ENCODE data around the gene TERT. TPM values are rescaled to one million over a fixed set of nuclear protein-coding genes. Genes with fewer than 3 reads are reported as not detected.
A peak's percentile ranks its signal among the peaks of the same experiment; 100 is the strongest.

The TERT gene
- total and polyA plus RNA-seq, 5 donors from 2014 or later: 0.22 TPM; not detected in 4

- peaks cover 19% of the 10 kb centered on the region for H3K36me3 Mint-ChIP-seq
- no peak for DNase-seq
- Histone ChIP-seq H3K27me3 (ENCODE audit: control insufficient read depth, insufficient read depth, low read length) (no peaks in the 10 kb centered on the region), H3K4me3 (ENCODE audit: low read depth, low read length) (no peak overlapping the region), H3K9me3 (ENCODE audit: control insufficient read depth in 2 of 2, low read length in 2 of 2) (no peaks in the 10 kb centered on the region), H3K27ac (ENCODE audit: insufficient read depth, low read length, poor library complexity, severe bottlenecking) (no peak overlapping the region), H3K36me3 (ENCODE audit: control insufficient read depth, insufficient read depth, low read length) (peaks cover 50% of the 10 kb centered on the region), H3K4me1 (ENCODE audit: control insufficient read depth, insufficient read depth, low read length, poor library complexity, severe bottlenecking) (peaks cover 25% of the 10 kb centered on the region)
- H3K4me3 Mint-ChIP-seq: no peak overlapping the region
- H3K27me3 Mint-ChIP-seq: peaks cover 5% of the 10 kb centered on the region
- H3K27ac Mint-ChIP-seq: no peak overlapping the region
- ATAC-seq (ENCODE audit: low read depth in 2 of 2): no peak
- H3K9me3 Mint-ChIP-seq: no peaks in the 10 kb centered on the region
- H3K4me1 Mint-ChIP-seq: peaks cover 13 to 30% (median 24%) of the 10 kb centered on the region in 4 donors
Measured at GRCh38 chr5:1319436-1320256, 24.8 kb upstream of the TERT start.

- H3K9me3 Mint-ChIP-seq: no peaks in the 10 kb centered on the region
- no peak overlapping the region for H3K4me3 Mint-ChIP-seq
- H3K36me3 ChIP-seq (ENCODE audit: control insufficient read depth, insufficient read depth, low read length): peaks cover 45% of the 10 kb centered on the region
- no peak for ATAC-seq (ENCODE audit: low read depth in 2 of 2)
- peaks cover 11% of the 10 kb centered on the region for H3K36me3 Mint-ChIP-seq
- H3K27ac Mint-ChIP-seq: no peak overlapping the region
- no peak overlapping the region for H3K4me3 ChIP-seq (ENCODE audit: low read depth, low read length)
- no peak overlapping the region for H3K27ac ChIP-seq (ENCODE audit: insufficient read depth, low read length, poor library complexity, severe bottlenecking)
- H3K27me3 Mint-ChIP-seq: peaks cover 5% of the 10 kb centered on the region
- no peak for DNase-seq
- H3K4me1 ChIP-seq (ENCODE audit: control insufficient read depth, insufficient read depth, low read length, poor library complexity, severe bottlenecking): peaks cover 34% of the 10 kb centered on the region
- H3K27me3 ChIP-seq (ENCODE audit: control insufficient read depth, insufficient read depth, low read length): no peaks in the 10 kb centered on the region
- H3K9me3 ChIP-seq (ENCODE audit: control insufficient read depth in 2 of 2, low read length in 2 of 2): no peaks in the 10 kb centered on the region
- peaks cover 13 to 39% (median 30%) of the 10 kb centered on the region in 4 donors for H3K4me1 Mint-ChIP-seq
Measured at GRCh38 chr5:1318659-1319251, 23.9 kb upstream of the TERT start.

DNA sequence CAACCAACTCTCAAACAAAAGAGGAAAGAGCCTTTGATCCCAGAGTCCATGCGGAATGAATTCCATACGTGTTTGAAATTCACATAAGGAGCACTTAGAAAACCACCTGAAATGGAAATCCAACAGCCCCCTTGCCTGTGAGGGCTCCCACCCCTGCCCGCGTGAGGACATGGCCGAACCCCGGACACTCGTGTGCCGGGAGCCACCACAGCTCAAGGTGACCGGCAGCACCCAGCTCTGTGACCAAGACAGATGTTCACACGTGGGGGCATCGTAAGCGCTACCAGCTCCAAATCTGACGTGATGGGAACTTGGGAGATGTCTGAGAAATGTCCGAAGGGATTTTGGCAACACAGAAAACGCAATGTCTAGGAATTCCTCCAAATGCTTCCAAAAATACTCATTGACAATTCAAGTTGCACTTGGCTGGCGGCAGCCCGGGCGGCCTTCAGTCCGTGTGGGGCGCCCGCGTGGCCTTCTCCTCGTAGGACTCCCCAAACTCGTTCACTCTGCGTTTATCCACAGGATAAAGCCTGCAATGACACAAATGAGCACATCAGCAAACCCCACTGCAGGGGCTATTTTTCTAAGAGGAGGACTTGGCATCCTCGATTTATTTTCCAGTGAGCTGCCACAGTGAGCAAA, 23.2 kb upstream of the TERT start:
- no peaks in the 10 kb centered on the region for H3K9me3 ChIP-seq (ENCODE audit: control insufficient read depth in 2 of 2, low read length in 2 of 2)
- DNase-seq: no peak
- no peaks in the 10 kb centered on the region for H3K27me3 ChIP-seq (ENCODE audit: control insufficient read depth, insufficient read depth, low read length)
- ATAC-seq (ENCODE audit: low read depth in 2 of 2): no peak
- peaks cover 42% of the 10 kb centered on the region for H3K36me3 ChIP-seq (ENCODE audit: control insufficient read depth, insufficient read depth, low read length)
- peak overlapping the region in 1 of 3 donors; percentile 95 for H3K27ac Mint-ChIP-seq
- peak overlapping the region; percentile 85 for H3K27ac ChIP-seq (ENCODE audit: insufficient read depth, low read length, poor library complexity, severe bottlenecking)
- H3K4me3 ChIP-seq (ENCODE audit: low read depth, low read length): no peak overlapping the region
- no peaks in the 10 kb centered on the region for H3K9me3 Mint-ChIP-seq
- H3K4me1 ChIP-seq (ENCODE audit: control insufficient read depth, insufficient read depth, low read length, poor library complexity, severe bottlenecking): peaks cover 41% of the 10 kb centered on the region
- peaks cover 14 to 46% (median 37%) of the 10 kb centered on the region in 4 donors for H3K4me1 Mint-ChIP-seq
- H3K4me3 Mint-ChIP-seq: peak overlapping the region in 1 of 4 donors; percentile 4
- H3K27me3 Mint-ChIP-seq: peaks cover 5% of the 10 kb centered on the region
- H3K36me3 Mint-ChIP-seq: peaks cover 9% of the 10 kb centered on the region

GRCh38 chr5:1316588-1317340, 21.9 kb upstream of the TERT start:
- Mint-ChIP-seq H3K27ac (peak overlapping the region; percentile 95 to 99 (median 97)), H3K4me3 (peak overlapping the region; percentile 86 to 95 (median 91)), H3K27me3 (peaks cover 5% of the 10 kb centered on the region), H3K9me3 (no peaks in the 10 kb centered on the region), H3K4me1 (peaks cover 18 to 59% (median 46%) of the 10 kb centered on the region in 4 donors), H3K36me3 (peaks cover 9% of the 10 kb centered on the region)
- Histone ChIP-seq H3K9me3 (ENCODE audit: control insufficient read depth in 2 of 2, low read length in 2 of 2) (no peaks in the 10 kb centered on the region), H3K4me1 (ENCODE audit: control insufficient read depth, insufficient read depth, low read length, poor library complexity, severe bottlenecking) (peaks cover 52% of the 10 kb centered on the region), H3K36me3 (ENCODE audit: control insufficient read depth, insufficient read depth, low read length) (peaks cover 34% of the 10 kb centered on the region), H3K4me3 (ENCODE audit: low read depth, low read length) (peak overlapping the region; percentile 72), H3K27me3 (ENCODE audit: control insufficient read depth, insufficient read depth, low read length) (no peaks in the 10 kb centered on the region), H3K27ac (ENCODE audit: insufficient read depth, low read length, poor library complexity, severe bottlenecking) (peak overlapping the region; percentile 85)
- ATAC-seq (ENCODE audit: low read depth in 2 of 2) (peak in 1 of 2 donors; percentile 1), DNase-seq (no peak)

GRCh38 chr5:1315709-1316587, 21.1 kb upstream of the TERT start:
- ATAC-seq (ENCODE audit: low read depth in 2 of 2) (peak; percentile 75 to 78), DNase-seq (peak; percentile 47 to 92 (median 76))
- Mint-ChIP-seq H3K9me3 (peaks cover 0 to 3% (median 2%) of the 10 kb centered on the region in 7 donors), H3K27me3 (peaks cover 5% of the 10 kb centered on the region), H3K27ac (peak overlapping the region; percentile 95 to 99 (median 97)), H3K36me3 (peaks cover 3% of the 10 kb centered on the region), H3K4me1 (peaks cover 18 to 65% (median 46%) of the 10 kb centered on the region in 4 donors), H3K4me3 (peak overlapping the region; percentile 86 to 95 (median 91))
- peaks cover 28% of the 10 kb centered on the region for H3K36me3 ChIP-seq (ENCODE audit: control insufficient read depth, insufficient read depth, low read length)
- H3K27ac ChIP-seq (ENCODE audit: insufficient read depth, low read length, poor library complexity, severe bottlenecking): peak overlapping the region; percentile 85
- H3K27me3 ChIP-seq (ENCODE audit: control insufficient read depth, insufficient read depth, low read length): no peaks in the 10 kb centered on the region
- peak overlapping the region; percentile 72 for H3K4me3 ChIP-seq (ENCODE audit: low read depth, low read length)
- peaks cover 52% of the 10 kb centered on the region for H3K4me1 ChIP-seq (ENCODE audit: control insufficient read depth, insufficient read depth, low read length, poor library complexity, severe bottlenecking)
- H3K9me3 ChIP-seq (ENCODE audit: control insufficient read depth in 2 of 2, low read length in 2 of 2): peaks cover 0 to 6% of the 10 kb centered on the region in 2 experiments

GRCh38 chr5:1315018-1315708, 20.3 kb upstream of the TERT start:
- no peak for ATAC-seq (ENCODE audit: low read depth in 2 of 2)
- H3K4me3 Mint-ChIP-seq: peak overlapping the region; percentile 86 to 95 (median 91)
- H3K4me1 Mint-ChIP-seq: peaks cover 18 to 68% (median 48%) of the 10 kb centered on the region in 4 donors
- H3K36me3 ChIP-seq (ENCODE audit: control insufficient read depth, insufficient read depth, low read length): peaks cover 20% of the 10 kb centered on the region
- H3K27ac Mint-ChIP-seq: peak overlapping the region; percentile 95 to 99 (median 97)
- peaks cover 3% of the 10 kb centered on the region for H3K36me3 Mint-ChIP-seq
- no peak for DNase-seq
- peak overlapping the region; percentile 72 for H3K4me3 ChIP-seq (ENCODE audit: low read depth, low read length)
- peaks cover 5% of the 10 kb centered on the region for H3K27me3 Mint-ChIP-seq
- H3K4me1 ChIP-seq (ENCODE audit: control insufficient read depth, insufficient read depth, low read length, poor library complexity, severe bottlenecking): peaks cover 52% of the 10 kb centered on the region
- H3K9me3 Mint-ChIP-seq: peaks cover 0 to 10% (median 6%) of the 10 kb centered on the region in 7 donors
- no peaks in the 10 kb centered on the region for H3K27me3 ChIP-seq (ENCODE audit: control insufficient read depth, insufficient read depth, low read length)
- H3K27ac ChIP-seq (ENCODE audit: insufficient read depth, low read length, poor library complexity, severe bottlenecking): peak overlapping the region; percentile 85
- peaks cover 0 to 6% of the 10 kb centered on the region in 2 experiments for H3K9me3 ChIP-seq (ENCODE audit: control insufficient read depth in 2 of 2, low read length in 2 of 2)

All from CD4-positive, CD25-positive, alpha-beta regulatory T cell (primary cell).